ENCODE results near the gene PRSS50.

Gene PRSS50

DNA sequence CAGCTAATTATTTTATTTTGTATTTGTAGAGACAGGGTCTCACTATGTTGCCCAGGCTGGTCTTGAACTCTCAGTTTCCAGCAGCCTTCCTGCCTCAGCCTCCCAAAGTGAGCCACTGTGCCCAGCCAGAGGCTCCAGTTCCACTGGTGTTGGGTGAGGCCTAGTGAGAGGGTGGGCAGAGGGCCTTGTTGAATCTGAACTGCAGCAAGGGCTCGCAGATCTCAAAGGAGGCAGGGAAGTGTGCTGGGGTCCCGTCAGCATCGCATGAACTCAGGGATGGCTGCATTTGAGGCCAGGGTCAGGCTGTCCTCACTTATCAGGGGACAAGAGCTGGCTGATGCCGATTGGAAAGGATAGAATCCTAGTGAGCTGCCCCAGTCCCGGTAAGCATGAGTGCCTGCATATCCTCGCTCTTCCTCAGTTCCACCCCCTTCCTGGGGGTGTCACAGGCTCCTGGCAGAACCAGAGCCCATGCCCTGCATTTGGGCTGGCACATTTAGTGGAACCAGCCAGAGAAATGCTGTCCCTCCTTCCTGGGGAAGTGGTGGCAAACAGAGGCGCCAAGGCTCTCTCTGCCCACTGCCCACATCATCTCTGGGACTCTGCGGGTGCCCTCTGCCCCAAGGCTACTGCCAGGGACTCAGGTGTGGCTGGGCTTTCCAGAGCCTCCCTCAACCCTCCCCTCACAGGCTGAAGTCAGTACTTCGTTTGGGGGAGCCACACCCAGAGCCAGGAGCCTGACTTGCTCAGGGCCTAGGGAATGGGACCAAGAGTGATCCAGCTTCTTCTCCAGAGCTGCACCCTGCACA lies 48.3 kb downstream of the PRSS50 start:
- no peak for DNase-seq

DNA sequence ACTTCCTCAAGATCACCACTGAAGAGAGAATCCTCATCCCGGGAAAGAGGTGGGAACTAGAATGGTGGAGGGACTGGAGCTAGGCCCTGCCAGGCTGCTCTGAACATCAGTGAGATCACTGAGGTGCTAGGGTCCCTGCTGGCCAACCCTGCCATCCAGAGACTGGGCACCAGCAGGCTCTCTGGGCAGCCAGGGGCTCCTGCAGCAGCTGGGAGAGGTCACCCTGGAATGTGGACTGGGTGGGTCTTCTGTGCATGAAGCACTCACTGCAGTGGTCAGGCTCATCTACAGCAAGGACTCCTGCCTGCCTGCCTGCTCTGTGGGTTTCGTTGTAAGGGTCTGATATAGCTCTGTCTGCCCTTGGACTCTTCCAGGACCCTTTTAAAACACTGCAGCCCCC lies 49.1 kb downstream of the PRSS50 start:
- DNase-seq = no peak

- no peak for DNase-seq
Observed at GRCh38 chr3:46668116-46668515, 49.6 kb downstream of the PRSS50 start.

DNA sequence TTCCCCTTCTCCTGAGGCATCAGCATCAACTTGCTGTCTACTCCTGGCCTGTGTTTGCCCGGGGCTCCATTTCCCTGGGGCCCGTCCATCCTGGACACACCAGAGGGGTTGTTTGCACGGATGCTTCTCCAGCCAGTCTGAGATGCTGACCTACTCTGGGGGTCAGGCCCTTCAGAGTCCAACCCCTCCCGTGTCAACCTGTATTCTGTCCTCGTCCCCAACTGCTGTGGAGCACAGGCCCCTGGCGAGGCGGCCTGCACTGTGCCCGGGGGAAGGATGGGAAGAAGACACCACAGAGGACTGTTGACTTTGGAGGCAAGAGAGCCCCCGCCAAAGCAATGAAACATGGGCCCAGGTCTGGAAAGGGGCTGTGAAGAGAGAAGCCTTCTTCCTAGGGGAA lies 50.0 kb downstream of the PRSS50 start:
- DNase-seq = no peak

- no peak for DNase-seq
Observed at GRCh38 chr3:46667061-46667621, 50.5 kb downstream of the PRSS50 start.

- no peak for DNase-seq
Observed at GRCh38 chr3:46666453-46666845, 51.2 kb downstream of the PRSS50 start.

DNA sequence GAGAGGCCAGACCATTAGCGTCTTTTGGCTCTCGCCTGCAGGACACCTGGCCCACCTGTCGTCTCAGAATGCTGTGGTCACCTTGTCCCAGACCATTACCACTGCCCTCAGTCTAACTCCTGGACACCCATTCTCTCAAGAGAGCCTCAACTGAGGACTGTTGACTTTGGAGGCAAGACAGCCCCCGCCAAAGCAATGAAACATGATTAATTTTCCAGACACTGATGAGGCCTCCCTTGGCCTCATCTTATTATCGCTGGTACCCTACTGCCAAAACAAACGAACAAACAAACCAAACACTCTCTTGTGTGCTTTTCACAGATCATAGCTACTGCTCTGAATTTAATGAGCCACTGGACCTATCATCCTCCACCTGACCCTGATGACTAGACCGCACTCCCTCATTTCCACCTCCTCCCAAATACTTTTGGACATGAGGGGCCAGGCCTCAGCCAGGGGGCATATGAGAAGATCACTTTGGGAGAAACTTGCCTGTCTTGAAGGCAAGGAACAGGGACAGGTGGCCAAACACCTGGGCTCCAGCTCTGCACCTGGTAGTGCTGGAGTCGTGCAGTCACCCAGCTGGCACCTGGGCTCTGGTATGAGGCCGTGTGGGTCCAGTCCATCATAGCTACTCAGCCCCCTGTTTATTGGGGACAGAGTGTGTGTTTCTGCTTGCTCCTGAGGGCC lies 51.8 kb downstream of the PRSS50 start:
- no peak for DNase-seq

DNA sequence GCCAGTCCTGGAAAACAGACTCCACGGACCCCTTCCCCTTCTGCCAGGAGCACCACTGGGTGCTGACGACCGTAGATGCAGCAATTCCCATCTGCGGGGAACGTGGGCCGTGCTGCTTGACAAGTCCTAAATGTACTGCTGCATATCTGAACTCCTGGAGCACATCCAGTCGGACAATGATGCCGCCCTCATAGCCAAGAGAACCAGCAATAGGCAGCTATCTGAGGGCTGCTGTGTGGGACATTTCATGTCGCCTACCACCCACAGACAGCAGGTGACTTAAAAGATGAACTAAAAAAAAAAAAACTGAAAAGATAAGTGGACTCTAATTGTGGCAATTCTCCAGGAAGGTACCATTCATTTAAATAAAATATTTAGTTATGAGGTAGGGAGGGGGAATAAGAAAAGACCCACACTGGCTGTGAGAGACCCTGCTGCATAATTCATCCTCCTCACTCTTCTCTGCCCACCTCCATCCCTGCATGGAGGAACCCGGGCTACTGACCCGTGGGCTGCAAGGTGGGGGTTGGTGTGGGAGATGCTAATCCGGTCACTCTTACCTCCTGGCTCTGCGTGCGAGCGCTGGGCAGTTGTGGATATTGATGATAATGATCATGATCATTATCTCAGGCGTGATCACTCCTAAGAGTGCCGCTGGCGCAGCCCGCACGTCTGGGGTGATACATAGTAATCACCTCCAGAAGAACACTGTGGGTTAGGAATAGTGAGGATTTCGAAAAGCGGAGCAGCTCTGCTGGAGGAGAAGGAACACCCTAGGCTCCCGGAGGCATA lies 52.5 kb downstream of the PRSS50 start:
- DNase-seq = no peak

- no peak for DNase-seq
Observed at GRCh38 chr3:46664188-46664970, 53.3 kb downstream of the PRSS50 start.

DNA sequence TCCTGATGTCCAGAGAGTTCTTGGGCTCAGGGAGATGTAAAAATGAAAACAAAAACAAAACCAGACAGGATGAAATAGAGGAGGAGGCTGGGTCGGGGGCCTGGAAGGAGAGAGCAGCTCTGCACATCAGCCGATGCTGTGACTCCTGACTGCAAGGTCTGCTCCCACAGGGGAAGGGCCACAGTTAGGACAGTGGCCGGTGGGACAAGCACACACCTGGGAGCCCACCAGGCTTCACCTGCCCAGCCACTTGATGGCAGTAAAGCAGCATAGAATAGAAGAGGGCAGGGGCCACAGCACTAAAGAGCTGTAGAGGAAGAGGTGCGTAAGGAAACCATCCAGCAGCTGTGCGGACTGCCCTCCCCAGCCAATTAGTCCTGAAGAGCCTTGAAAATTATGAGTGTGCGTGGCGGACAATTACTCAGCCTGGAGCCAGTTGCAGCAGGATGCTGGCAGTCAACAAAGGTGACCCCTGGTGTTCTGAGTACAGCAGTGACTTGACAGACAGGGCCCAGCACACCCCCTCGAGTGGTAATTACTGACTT lies 54.0 kb downstream of the PRSS50 start:
- no peak for DNase-seq

GRCh38 chr3:46662771-46663551 lies 54.7 kb downstream of the PRSS50 start:
- peak; percentile 29 for DNase-seq
